GM21390 (cell line): ENCODE measurements around the gene GINM1.

Source experiments
- ATAC-seq: cut with Tn5 transposase; IDR thresholded peaks from one replicate; pipeline ENCODE4 v1.9.1; 2021; ENCODE audit not compliant: unreplicated experiment

Gene GINM1

GRCh38 chr6:149565527-149566409 lies at the start of gene GINM1:
Gene GINM1, plus strand, starts transcription at chr6:149566375. Its CDS starts 40 bp downstream, at chr6:149566415.
- ATAC-seq: peak; percentile 78

GRCh38 chr6:149529650-149530049 lies 36.5 kb upstream of the GINM1 start:
- ATAC-seq: no peak

GRCh38 chr6:149534742-149535141 lies 31.4 kb upstream of the GINM1 start:
- ATAC-seq: no peak

- ATAC-seq: no peak
Measured at GRCh38 chr6:149541139-149541538, 25.0 kb upstream of the GINM1 start.

GRCh38 chr6:149544646-149545257 lies 21.4 kb upstream of the GINM1 start:
- no peak for ATAC-seq

GRCh38 chr6:149545258-149545753 lies 20.9 kb upstream of the GINM1 start:
- peak; percentile 34 for ATAC-seq

- ATAC-seq: peak; percentile 87
Measured at GRCh38 chr6:149545754-149546471, 20.3 kb upstream of the GINM1 start, which contains the start of gene PPIL4. Gene PPIL4, minus strand, starts transcription at chr6:149546043. Its CDS starts 38 bp downstream, at chr6:149546005.

GRCh38 chr6:149551920-149552319 lies 14.3 kb upstream of the GINM1 start:
- ATAC-seq: no peak

GRCh38 chr6:149558029-149558428 lies 8.1 kb upstream of the GINM1 start:
- no peak for ATAC-seq

GRCh38 chr6:149559389-149559788 lies 6.8 kb upstream of the GINM1 start:
- no peak for ATAC-seq

GRCh38 chr6:149560736-149561135 lies 5.4 kb upstream of the GINM1 start:
- no peak for ATAC-seq

- no peak for ATAC-seq
Measured at GRCh38 chr6:149563203-149563927, 2.8 kb upstream of the GINM1 start.

- ATAC-seq: no peak
Measured at GRCh38 chr6:149563928-149564325, 2.2 kb upstream of the GINM1 start.

- ATAC-seq: peak; percentile 17
Measured at GRCh38 chr6:149566410-149567193, 427 bp downstream of the GINM1 start.

- ATAC-seq: no peak
Measured at GRCh38 chr6:149567194-149567586, 1.0 kb downstream of the GINM1 start.

GRCh38 chr6:149567945-149568585 lies 1.9 kb downstream of the GINM1 start:
- ATAC-seq: no peak

GRCh38 chr6:149580880-149581279 lies 14.7 kb downstream of the GINM1 start:
- no peak for ATAC-seq

- ATAC-seq: no peak
Measured at GRCh38 chr6:149581349-149581748, 15.2 kb downstream of the GINM1 start.

GRCh38 chr6:149586149-149586548 lies 20.0 kb downstream of the GINM1 start:
- ATAC-seq: no peak
